Measurements from ENCODE around the gene PLA2G12A.

The PLA2G12A gene

DNA sequence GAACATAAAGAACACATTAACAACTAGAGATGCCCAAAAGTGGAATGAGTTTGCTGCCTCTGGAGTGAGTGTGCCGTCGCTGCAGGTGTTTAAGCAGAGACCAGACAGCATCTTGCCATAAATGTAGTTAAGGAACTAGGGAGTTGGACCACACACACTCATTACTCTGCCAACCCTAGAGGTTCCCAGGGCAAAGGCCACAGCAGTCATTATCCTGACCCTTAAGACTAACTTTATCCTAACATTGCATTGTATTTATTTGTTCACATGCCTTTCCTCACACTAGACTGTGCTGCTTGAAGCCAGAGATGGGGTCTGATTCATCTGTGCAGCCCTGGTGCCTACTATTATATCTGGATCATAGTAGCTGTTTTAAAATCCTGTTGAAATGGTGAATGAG, 16.9 kb upstream of the PLA2G12A start:
- Histone ChIP-seq H3K36me3 (ENCODE audit: control insufficient read depth, insufficient read depth, low read length) (no peaks in the 10 kb centered on the region), H3K27me3 (ENCODE audit: control insufficient read depth, insufficient read depth, low read length) (no peaks in the 10 kb centered on the region), H3K9ac (ENCODE audit: low read depth, low read length) (no peak overlapping the region), H3K9me3 (ENCODE audit: control insufficient read depth, insufficient read depth, low read length) (no peaks in the 10 kb centered on the region), H3K4me3 (ENCODE audit: low read depth, low read length) (no peak overlapping the region), H3K4me1 (ENCODE audit: control insufficient read depth, insufficient read depth, low read length) (no peaks in the 10 kb centered on the region)

- Histone ChIP-seq H3K27me3 (ENCODE audit: control insufficient read depth, insufficient read depth, low read length) (no peaks in the 10 kb centered on the region), H3K4me1 (ENCODE audit: control insufficient read depth, insufficient read depth, low read length) (no peaks in the 10 kb centered on the region), H3K9ac (ENCODE audit: low read depth, low read length) (no peak overlapping the region), H3K4me3 (ENCODE audit: low read depth, low read length) (no peak overlapping the region), H3K36me3 (ENCODE audit: control insufficient read depth, insufficient read depth, low read length) (no peaks in the 10 kb centered on the region), H3K9me3 (ENCODE audit: control insufficient read depth, insufficient read depth, low read length) (no peaks in the 10 kb centered on the region)
These were observed 16.0 kb upstream of the PLA2G12A start for GRCh38 chr4:109745830-109746229.

GRCh38 chr4:109739547-109739946, 9.7 kb upstream of the PLA2G12A start:
- Histone ChIP-seq H3K27me3 (ENCODE audit: control insufficient read depth, insufficient read depth, low read length) (no peaks in the 10 kb centered on the region), H3K9me3 (ENCODE audit: control insufficient read depth, insufficient read depth, low read length) (no peaks in the 10 kb centered on the region), H3K9ac (ENCODE audit: low read depth, low read length) (no peak overlapping the region), H3K36me3 (ENCODE audit: control insufficient read depth, insufficient read depth, low read length) (no peaks in the 10 kb centered on the region), H3K4me3 (ENCODE audit: low read depth, low read length) (no peak overlapping the region), H3K4me1 (ENCODE audit: control insufficient read depth, insufficient read depth, low read length) (no peaks in the 10 kb centered on the region)

- Histone ChIP-seq H3K9ac (ENCODE audit: low read depth, low read length) (no peak overlapping the region), H3K27me3 (ENCODE audit: control insufficient read depth, insufficient read depth, low read length) (no peaks in the 10 kb centered on the region), H3K36me3 (ENCODE audit: control insufficient read depth, insufficient read depth, low read length) (no peaks in the 10 kb centered on the region), H3K4me3 (ENCODE audit: low read depth, low read length) (no peak overlapping the region), H3K9me3 (ENCODE audit: control insufficient read depth, insufficient read depth, low read length) (no peaks in the 10 kb centered on the region), H3K4me1 (ENCODE audit: control insufficient read depth, insufficient read depth, low read length) (no peaks in the 10 kb centered on the region)
These were observed 8.4 kb upstream of the PLA2G12A start for GRCh38 chr4:109738104-109738872.

DNA sequence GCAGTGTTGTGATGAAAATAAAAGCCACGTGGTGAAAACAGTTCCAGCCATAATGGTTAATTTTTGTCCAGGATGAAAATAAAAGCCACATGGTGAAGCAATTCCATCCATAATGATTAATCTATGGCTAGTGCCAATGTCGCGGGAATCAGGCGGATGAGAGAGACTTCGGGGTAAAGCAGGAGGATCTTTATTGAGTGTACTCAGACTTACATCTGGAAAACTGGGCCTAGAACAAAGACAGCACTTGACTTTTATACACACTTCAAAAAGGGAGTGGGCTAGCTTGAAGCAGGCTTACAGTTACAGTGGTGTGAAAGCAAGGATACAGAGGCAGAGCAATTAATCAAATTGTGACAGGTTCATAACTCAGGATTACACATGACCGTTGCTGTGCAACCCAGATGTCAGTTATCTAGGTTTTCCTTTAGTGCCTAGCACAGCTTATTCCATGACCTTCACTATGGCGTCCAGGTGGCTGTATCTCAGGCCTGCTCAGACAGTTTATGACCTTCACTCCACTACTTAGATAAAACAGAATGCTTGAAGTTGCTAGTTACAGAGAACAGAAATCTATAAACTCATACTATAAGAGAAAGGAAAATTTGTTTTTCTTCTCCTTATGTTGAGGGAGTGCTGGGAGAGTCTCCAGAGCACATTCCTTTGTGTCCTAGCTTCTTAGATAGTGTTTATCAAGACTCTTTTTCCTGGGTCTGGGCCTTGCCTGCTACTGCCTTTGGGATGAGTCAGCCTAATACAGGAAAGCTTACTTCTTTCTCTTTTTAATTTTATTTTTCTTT, 5.9 kb upstream of the PLA2G12A start:
- H3K4me1 ChIP-seq (ENCODE audit: control insufficient read depth, insufficient read depth, low read length), result no peaks in the 10 kb centered on the region
- H3K36me3 ChIP-seq (ENCODE audit: control insufficient read depth, insufficient read depth, low read length), result no peaks in the 10 kb centered on the region
- H3K9me3 ChIP-seq (ENCODE audit: control insufficient read depth, insufficient read depth, low read length), result no peaks in the 10 kb centered on the region
- H3K4me3 ChIP-seq (ENCODE audit: low read depth, low read length), result no peak overlapping the region
- no peak overlapping the region for H3K9ac ChIP-seq (ENCODE audit: low read depth, low read length)
- no peaks in the 10 kb centered on the region for H3K27me3 ChIP-seq (ENCODE audit: control insufficient read depth, insufficient read depth, low read length)

- Histone ChIP-seq H3K9ac (ENCODE audit: low read depth, low read length) (no peak overlapping the region), H3K27me3 (ENCODE audit: control insufficient read depth, insufficient read depth, low read length) (no peaks in the 10 kb centered on the region), H3K9me3 (ENCODE audit: control insufficient read depth, insufficient read depth, low read length) (no peaks in the 10 kb centered on the region), H3K36me3 (ENCODE audit: control insufficient read depth, insufficient read depth, low read length) (no peaks in the 10 kb centered on the region), H3K4me3 (ENCODE audit: low read depth, low read length) (no peak overlapping the region), H3K4me1 (ENCODE audit: control insufficient read depth, insufficient read depth, low read length) (no peaks in the 10 kb centered on the region)
These were observed 3.9 kb upstream of the PLA2G12A start for GRCh38 chr4:109733728-109734127.

DNA sequence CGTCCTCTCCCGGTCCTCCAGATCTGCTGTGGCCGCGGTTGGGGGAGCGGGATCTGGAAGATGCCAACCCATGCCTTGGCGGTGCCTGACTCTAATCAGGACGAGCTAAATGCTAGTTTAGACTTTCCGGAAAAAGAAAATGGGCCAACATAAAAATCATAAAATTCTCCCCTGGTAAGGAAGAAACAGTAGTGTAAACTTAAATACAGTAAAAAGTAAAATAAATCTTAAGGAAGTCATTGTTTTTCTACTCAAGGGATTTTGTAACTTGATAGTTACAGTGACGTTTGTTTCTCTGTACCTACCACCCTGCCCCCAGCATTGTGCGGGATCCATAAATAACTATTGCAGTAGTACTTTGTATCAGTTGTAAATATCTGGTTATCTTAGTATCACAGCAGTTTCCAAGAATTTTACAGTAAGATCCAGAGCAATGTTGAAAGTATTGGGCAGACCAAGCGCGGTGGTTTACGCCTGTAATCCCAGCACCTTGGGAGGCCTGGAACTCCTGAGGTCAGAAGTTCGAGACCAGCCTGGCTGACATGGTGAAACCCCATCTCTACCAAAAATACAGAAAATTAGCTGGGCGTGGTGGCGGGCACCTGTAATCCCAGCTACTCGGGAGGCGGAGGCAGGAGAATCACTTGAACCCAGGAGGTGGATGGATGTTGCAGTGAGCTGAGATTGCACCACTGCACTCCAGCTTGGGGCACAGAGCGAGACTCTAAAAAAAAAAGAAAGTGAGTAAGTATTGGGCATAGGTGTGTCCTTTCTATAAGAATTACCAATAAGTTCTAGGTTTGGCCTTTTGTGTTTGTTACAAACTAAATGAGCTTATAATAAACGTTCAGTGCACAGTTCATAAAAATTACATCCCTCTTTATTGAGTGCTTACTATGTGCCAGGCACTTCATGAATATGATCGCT, 1.0 kb upstream of the PLA2G12A start:
- Histone ChIP-seq H3K4me1 (ENCODE audit: control insufficient read depth, insufficient read depth, low read length) (peaks cover 11% of the 10 kb centered on the region), H3K27me3 (ENCODE audit: control insufficient read depth, insufficient read depth, low read length) (no peaks in the 10 kb centered on the region), H3K9ac (ENCODE audit: low read depth, low read length) (peak overlapping the region; percentile 57), H3K4me3 (ENCODE audit: low read depth, low read length) (peak overlapping the region; percentile 86), H3K36me3 (ENCODE audit: control insufficient read depth, insufficient read depth, low read length) (no peaks in the 10 kb centered on the region), H3K9me3 (ENCODE audit: control insufficient read depth, insufficient read depth, low read length) (no peaks in the 10 kb centered on the region)

DNA sequence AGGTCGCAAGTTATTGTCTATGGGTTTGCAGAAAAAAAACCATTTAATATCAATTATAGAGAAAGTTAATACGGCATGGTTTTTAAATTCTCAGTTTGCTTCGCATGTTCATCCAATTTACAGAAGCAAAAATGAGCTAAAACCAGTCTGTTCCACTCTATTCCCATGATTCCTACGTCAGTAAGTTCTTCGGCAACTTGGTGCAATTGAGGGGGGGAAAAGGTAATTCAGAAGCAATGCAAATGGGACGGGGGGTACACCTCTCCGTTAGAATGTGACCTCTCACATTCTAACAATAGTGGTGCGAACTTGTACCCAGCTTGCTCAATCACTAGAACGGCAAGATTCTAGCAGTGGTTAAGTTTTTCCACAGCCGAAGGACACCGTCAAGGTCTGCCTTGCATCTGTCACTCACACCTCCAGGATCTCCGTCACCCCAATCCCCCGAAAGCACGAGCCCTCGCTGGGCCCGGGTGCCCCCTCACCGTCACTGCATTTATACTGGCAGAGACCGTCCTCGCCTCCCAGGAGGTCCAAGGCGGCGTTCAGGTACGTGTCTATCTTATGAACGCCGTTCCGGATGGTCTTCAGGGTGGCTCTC, 653 bp downstream of the PLA2G12A start:
- H3K4me3 ChIP-seq (ENCODE audit: low read depth, low read length), result peak overlapping the region; percentile 80
- H3K9ac ChIP-seq (ENCODE audit: low read depth, low read length), result peak overlapping the region; percentile 83
- H3K36me3 ChIP-seq (ENCODE audit: control insufficient read depth, insufficient read depth, low read length), result no peaks in the 10 kb centered on the region
- H3K27me3 ChIP-seq (ENCODE audit: control insufficient read depth, insufficient read depth, low read length), result no peaks in the 10 kb centered on the region
- H3K4me1 ChIP-seq (ENCODE audit: control insufficient read depth, insufficient read depth, low read length), result peaks cover 11% of the 10 kb centered on the region
- H3K9me3 ChIP-seq (ENCODE audit: control insufficient read depth, insufficient read depth, low read length), result no peaks in the 10 kb centered on the region

DNA sequence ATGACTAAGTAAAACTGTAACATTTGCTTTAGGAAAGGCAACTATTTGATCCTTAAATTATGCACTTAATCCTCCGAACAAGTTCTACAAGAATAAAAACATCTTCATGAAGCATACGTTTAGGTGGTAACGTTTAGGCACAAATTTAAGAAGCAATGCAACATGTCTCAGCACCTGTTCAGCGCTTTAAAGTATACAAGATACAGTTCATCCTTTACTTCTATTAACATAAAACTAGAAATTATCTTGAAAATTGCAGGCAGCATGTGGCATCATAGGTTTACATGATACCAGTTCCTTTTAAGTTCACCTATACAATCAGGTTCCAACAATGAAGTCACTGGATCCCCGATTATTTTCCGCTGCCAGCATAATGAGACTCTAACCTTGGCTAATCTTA, 1.5 kb downstream of the PLA2G12A start:
- H3K9ac ChIP-seq (ENCODE audit: low read depth, low read length), result peak overlapping the region; percentile 50
- peaks cover 11% of the 10 kb centered on the region for H3K4me1 ChIP-seq (ENCODE audit: control insufficient read depth, insufficient read depth, low read length)
- H3K4me3 ChIP-seq (ENCODE audit: low read depth, low read length), result peak overlapping the region; percentile 80
- H3K9me3 ChIP-seq (ENCODE audit: control insufficient read depth, insufficient read depth, low read length), result no peaks in the 10 kb centered on the region
- no peaks in the 10 kb centered on the region for H3K36me3 ChIP-seq (ENCODE audit: control insufficient read depth, insufficient read depth, low read length)
- H3K27me3 ChIP-seq (ENCODE audit: control insufficient read depth, insufficient read depth, low read length), result no peaks in the 10 kb centered on the region

DNA sequence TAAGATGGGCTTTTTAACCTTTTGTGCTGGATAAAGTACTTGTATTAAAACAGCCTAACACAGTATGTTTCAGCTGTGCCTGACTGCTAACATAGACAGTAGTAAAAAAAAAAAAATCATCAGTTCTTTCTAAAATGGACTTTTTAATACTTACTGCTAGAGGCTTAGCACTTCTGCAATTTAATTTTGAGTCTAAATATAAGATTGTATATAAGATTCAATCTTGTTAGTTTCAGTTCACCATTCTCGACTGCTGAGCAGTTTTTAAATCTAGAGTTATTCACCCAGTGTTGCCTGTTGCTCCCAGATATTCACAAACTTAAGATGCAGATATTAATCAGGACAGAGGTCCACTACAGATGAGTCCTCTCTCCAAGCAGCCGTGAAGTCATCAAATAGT, 6.8 kb downstream of the PLA2G12A start:
- Histone ChIP-seq H3K4me3 (ENCODE audit: low read depth, low read length) (no peak overlapping the region), H3K9me3 (ENCODE audit: control insufficient read depth, insufficient read depth, low read length) (no peaks in the 10 kb centered on the region), H3K36me3 (ENCODE audit: control insufficient read depth, insufficient read depth, low read length) (no peaks in the 10 kb centered on the region), H3K9ac (ENCODE audit: low read depth, low read length) (no peak overlapping the region), H3K4me1 (ENCODE audit: control insufficient read depth, insufficient read depth, low read length) (peaks cover 6% of the 10 kb centered on the region), H3K27me3 (ENCODE audit: control insufficient read depth, insufficient read depth, low read length) (no peaks in the 10 kb centered on the region)

DNA sequence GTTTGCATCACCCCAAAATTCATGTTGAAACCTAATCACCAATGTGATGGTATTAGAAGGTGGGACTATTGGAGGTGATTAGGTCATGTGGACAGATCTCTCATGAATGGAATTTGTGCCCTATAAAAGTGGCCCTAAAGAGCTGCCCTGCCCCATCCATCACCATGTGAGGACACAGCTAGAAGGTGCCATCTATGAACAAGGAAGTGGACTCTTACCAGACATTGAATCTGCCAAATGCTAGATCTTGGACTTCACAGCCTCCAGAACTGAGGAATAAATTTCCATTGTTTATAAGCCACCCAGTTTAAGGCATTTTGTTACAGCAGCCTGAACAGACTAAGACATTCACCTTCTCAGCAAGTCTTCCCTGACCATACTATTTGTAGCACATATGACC, 7.5 kb downstream of the PLA2G12A start:
- Histone ChIP-seq H3K27me3 (ENCODE audit: control insufficient read depth, insufficient read depth, low read length) (no peaks in the 10 kb centered on the region), H3K9me3 (ENCODE audit: control insufficient read depth, insufficient read depth, low read length) (no peaks in the 10 kb centered on the region), H3K36me3 (ENCODE audit: control insufficient read depth, insufficient read depth, low read length) (peaks cover 2% of the 10 kb centered on the region), H3K9ac (ENCODE audit: low read depth, low read length) (no peak overlapping the region), H3K4me3 (ENCODE audit: low read depth, low read length) (no peak overlapping the region), H3K4me1 (ENCODE audit: control insufficient read depth, insufficient read depth, low read length) (peaks cover 3% of the 10 kb centered on the region)

All from iPS-15b (cell line).